ENCODE measurements around the gene CACNB1. TPM values are rescaled to one million over a fixed set of nuclear protein-coding genes. Genes with fewer than 3 reads are reported as not detected.

The CACNB1 gene
- total RNA-seq, 1 donor = 5.8 TPM

DNA sequence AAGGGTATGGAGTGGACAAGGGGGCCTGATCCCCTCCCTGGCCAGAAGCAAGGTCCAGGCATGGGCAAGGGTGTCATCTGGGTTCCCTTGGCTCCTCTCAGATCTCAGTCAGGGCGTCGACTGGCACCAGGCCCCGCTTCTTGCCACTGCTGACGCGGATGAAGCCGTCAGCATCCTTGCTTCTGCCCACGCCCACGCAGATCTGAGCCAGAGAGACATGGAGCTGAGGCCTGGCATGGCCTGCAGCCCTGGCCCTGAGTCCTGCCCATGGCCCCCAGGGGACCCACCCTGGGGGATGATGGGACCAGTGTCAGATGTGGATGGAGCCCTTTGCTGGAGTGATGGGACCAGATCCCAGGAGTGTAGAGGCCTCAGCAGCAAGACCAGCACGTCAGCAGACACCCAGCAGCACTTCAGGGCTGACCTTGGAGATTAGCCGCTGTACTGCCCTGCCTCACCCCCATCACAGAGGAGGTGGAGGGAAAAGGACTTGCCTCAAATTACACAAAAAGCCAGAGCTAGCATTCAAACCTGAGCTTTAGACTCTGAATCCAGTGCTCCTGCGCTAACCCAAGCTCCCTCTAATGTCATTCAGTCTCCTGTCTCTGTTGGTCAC is 14.8 kb upstream of the CACNB1 start:
- Histone ChIP-seq H3K27me3 (ENCODE audit: insufficient read depth, low read length) (no peaks in the 10 kb centered on the region), H3K79me2 (ENCODE audit: insufficient read depth, low read length) (no peaks in the 10 kb centered on the region), H3K4me2 (ENCODE audit: insufficient read depth, low read length) (no peak overlapping the region), H3K27ac (ENCODE audit: low read depth, low read length) (peak overlapping the region; percentile 24), H3K36me3 (ENCODE audit: insufficient read depth, low read length) (no peaks in the 10 kb centered on the region), H3K4me3 (ENCODE audit: insufficient read depth, low read length) (no peak overlapping the region), H4K20me1 (ENCODE audit: insufficient read depth, low read length) (no peaks in the 10 kb centered on the region), H3K4me1 (ENCODE audit: insufficient read depth, low read length) (peaks cover 23% of the 10 kb centered on the region), H2AFZ (ENCODE audit: low read length) (no peak overlapping the region), H3K9me3 (ENCODE audit: low read depth, low read length) (no peaks in the 10 kb centered on the region)
- TF ChIP-seq, protein P1, sequence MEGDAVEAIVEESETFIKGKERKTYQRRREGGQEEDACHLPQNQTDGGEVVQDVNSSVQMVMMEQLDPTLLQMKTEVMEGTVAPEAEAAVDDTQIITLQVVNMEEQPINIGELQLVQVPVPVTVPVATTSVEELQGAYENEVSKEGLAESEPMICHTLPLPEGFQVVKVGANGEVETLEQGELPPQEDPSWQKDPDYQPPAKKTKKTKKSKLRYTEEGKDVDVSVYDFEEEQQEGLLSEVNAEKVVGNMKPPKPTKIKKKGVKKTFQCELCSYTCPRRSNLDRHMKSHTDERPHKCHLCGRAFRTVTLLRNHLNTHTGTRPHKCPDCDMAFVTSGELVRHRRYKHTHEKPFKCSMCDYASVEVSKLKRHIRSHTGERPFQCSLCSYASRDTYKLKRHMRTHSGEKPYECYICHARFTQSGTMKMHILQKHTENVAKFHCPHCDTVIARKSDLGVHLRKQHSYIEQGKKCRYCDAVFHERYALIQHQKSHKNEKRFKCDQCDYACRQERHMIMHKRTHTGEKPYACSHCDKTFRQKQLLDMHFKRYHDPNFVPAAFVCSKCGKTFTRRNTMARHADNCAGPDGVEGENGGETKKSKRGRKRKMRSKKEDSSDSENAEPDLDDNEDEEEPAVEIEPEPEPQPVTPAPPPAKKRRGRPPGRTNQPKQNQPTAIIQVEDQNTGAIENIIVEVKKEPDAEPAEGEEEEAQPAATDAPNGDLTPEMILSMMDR (IDR thresholded peaks at IDR 0.05; ENCODE audit: extremely low read depth, low read depth, low read length) = no peak
- DNase-seq (ENCODE audit: insufficient read length, low spot score, missing footprints) = no peak

GRCh38 chr17:39210093-39210434 is 12.6 kb upstream of the CACNB1 start:
- H3K9me3 ChIP-seq (ENCODE audit: low read depth, low read length) = no peaks in the 10 kb centered on the region
- peak overlapping the region; percentile 70 for H2AFZ ChIP-seq (ENCODE audit: low read length)
- peaks cover 23% of the 10 kb centered on the region for H3K4me1 ChIP-seq (ENCODE audit: insufficient read depth, low read length)
- no peaks in the 10 kb centered on the region for H3K79me2 ChIP-seq (ENCODE audit: insufficient read depth, low read length)
- DNase-seq (ENCODE audit: insufficient read length, low spot score, missing footprints) = no peak
- H3K4me3 ChIP-seq (ENCODE audit: insufficient read depth, low read length) = peak overlapping the region; percentile 67
- H3K27ac ChIP-seq (ENCODE audit: low read depth, low read length) = no peak overlapping the region
- H3K27me3 ChIP-seq (ENCODE audit: insufficient read depth, low read length) = no peaks in the 10 kb centered on the region
- H3K36me3 ChIP-seq (ENCODE audit: insufficient read depth, low read length) = peaks cover under 1% of the 10 kb centered on the region
- H3K4me2 ChIP-seq (ENCODE audit: insufficient read depth, low read length) = peak overlapping the region; percentile 79
- no peaks in the 10 kb centered on the region for H4K20me1 ChIP-seq (ENCODE audit: insufficient read depth, low read length)
- TF ChIP-seq, protein P1 (IDR thresholded peaks at IDR 0.05; ENCODE audit: extremely low read depth, low read depth, low read length) = no peak

GRCh38 chr17:39209317-39210092 is 12.0 kb upstream of the CACNB1 start:
- Histone ChIP-seq H3K36me3 (ENCODE audit: insufficient read depth, low read length) (peaks cover 6% of the 10 kb centered on the region), H3K4me3 (ENCODE audit: insufficient read depth, low read length) (peak overlapping the region; percentile 67), H3K27ac (ENCODE audit: low read depth, low read length) (peak overlapping the region; percentile 63), H2AFZ (ENCODE audit: low read length) (peak overlapping the region; percentile 70), H3K27me3 (ENCODE audit: insufficient read depth, low read length) (no peaks in the 10 kb centered on the region), H3K4me1 (ENCODE audit: insufficient read depth, low read length) (peaks cover 23% of the 10 kb centered on the region), H4K20me1 (ENCODE audit: insufficient read depth, low read length) (peaks cover under 1% of the 10 kb centered on the region), H3K9me3 (ENCODE audit: low read depth, low read length) (no peaks in the 10 kb centered on the region), H3K79me2 (ENCODE audit: insufficient read depth, low read length) (no peaks in the 10 kb centered on the region), H3K4me2 (ENCODE audit: insufficient read depth, low read length) (peak overlapping the region; percentile 79)
- TF ChIP-seq, protein P1 (IDR thresholded peaks at IDR 0.05; ENCODE audit: extremely low read depth, low read depth, low read length) = no peak
- DNase-seq (ENCODE audit: insufficient read length, low spot score, missing footprints) = peak; percentile 98

DNA sequence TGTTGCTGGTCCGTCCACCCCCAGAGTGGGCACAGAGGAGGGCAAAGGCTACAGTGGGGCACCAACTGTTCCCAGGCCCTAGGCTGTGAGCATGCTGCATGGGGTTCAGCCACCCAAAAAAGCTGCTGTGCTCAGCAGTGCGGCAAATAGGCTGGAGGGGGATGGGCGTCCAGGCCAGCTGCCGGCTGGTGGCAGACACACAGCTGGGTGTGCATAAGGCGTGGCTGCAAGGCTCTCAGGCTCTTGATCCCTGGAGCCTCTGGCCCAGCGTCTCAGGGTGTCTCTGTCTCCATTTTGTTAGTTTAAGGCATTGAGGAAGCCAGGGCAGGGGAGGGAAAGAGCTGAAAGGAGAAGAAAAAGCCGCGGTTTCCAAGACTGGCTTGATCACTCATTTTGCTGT is 11.4 kb upstream of the CACNB1 start:
- H3K9me3 ChIP-seq (ENCODE audit: low read depth, low read length) = no peaks in the 10 kb centered on the region
- H3K27ac ChIP-seq (ENCODE audit: low read depth, low read length) = peak overlapping the region; percentile 63
- H3K4me2 ChIP-seq (ENCODE audit: insufficient read depth, low read length) = peak overlapping the region; percentile 79
- no peaks in the 10 kb centered on the region for H3K27me3 ChIP-seq (ENCODE audit: insufficient read depth, low read length)
- H3K4me1 ChIP-seq (ENCODE audit: insufficient read depth, low read length) = peaks cover 23% of the 10 kb centered on the region
- H3K4me3 ChIP-seq (ENCODE audit: insufficient read depth, low read length) = no peak overlapping the region
- no peaks in the 10 kb centered on the region for H3K79me2 ChIP-seq (ENCODE audit: insufficient read depth, low read length)
- TF ChIP-seq, protein P1 (IDR thresholded peaks at IDR 0.05; ENCODE audit: extremely low read depth, low read depth, low read length) = no peak
- DNase-seq (ENCODE audit: insufficient read length, low spot score, missing footprints) = no peak
- peaks cover 6% of the 10 kb centered on the region for H4K20me1 ChIP-seq (ENCODE audit: insufficient read depth, low read length)
- H2AFZ ChIP-seq (ENCODE audit: low read length) = no peak overlapping the region
- peaks cover 12% of the 10 kb centered on the region for H3K36me3 ChIP-seq (ENCODE audit: insufficient read depth, low read length)

Data from osteoblast (primary cell).